Astrocyte of the spinal cord (primary cell): ENCODE data around the gene GNG12.

ENCODE experiments used
- DNase-seq: peaks from one replicate; pipeline ENCODE4 v3.0.0; 2011; ENCODE audit warnings: low read depth, low spot score
- H3K4me3 ChIP-seq: 2 replicates; pipeline ENCODE4 v1.5.1; 2011; ENCODE audit warnings: low read depth, mild to moderate bottlenecking, low read length, moderate library complexity
- CTCF ChIP-seq: IDR thresholded peaks from 2 replicates; pipeline ENCODE4 v1.5.1; 2012; ENCODE audit warnings: low read depth, mild to moderate bottlenecking, low read length, inconsistent platforms
- in situ Hi-C: cut with HindIII; loops from 2 replicates; pipeline ENCODE4 v1.10.0; 2017; ENCODE audit warnings: low sequenced_read_pairs

GNG12 gene

GRCh38 chr1:67811781-67812180, 21.5 kb downstream of the GNG12 start:
- H3K4me3 ChIP-seq = no peak overlapping the region
- in situ Hi-C loops = no loop called here
- no peak for TF ChIP-seq CTCF
- no peak for DNase-seq

GRCh38 chr1:67809887-67810286, 23.4 kb downstream of the GNG12 start:
- in situ Hi-C loops = no loop called here
- no peak for DNase-seq
- TF ChIP-seq CTCF = no peak
- no peak overlapping the region for H3K4me3 ChIP-seq

GRCh38 chr1:67807282-67807681, 26.0 kb downstream of the GNG12 start:
- H3K4me3 ChIP-seq = no peak overlapping the region
- TF ChIP-seq CTCF = no peak

GRCh38 chr1:67804710-67805109, 28.6 kb downstream of the GNG12 start:
- DNase-seq = no peak
- no peak overlapping the region for H3K4me3 ChIP-seq
- in situ Hi-C loops = no loop called here
- TF ChIP-seq CTCF = no peak

More at GRCh38 chr1:67807282-67807681, 26.0 kb downstream of the GNG12 start:
- in situ Hi-C loops = no loop called here
- no peak for DNase-seq

GRCh38 chr1:67803380-67804279, 29.6 kb downstream of the GNG12 start:
- DNase-seq = no peak
- H3K4me3 ChIP-seq = no peak overlapping the region
- TF ChIP-seq CTCF = no peak
- in situ Hi-C loops = no loop called here

GRCh38 chr1:67802565-67802964, 30.7 kb downstream of the GNG12 start:
- in situ Hi-C loops = no loop called here
- H3K4me3 ChIP-seq = no peak overlapping the region
- no peak for DNase-seq
- TF ChIP-seq CTCF = no peak
